GM21381 (cell line): ENCODE measurements around the gene CHCHD3.

Experiments
- ATAC-seq: cut with Tn5 transposase; IDR thresholded peaks from one replicate; pipeline ENCODE4 v1.9.1; 2021; ENCODE audit warnings: mild to moderate bottlenecking, moderate library complexity; ENCODE audit not compliant: unreplicated experiment

CHCHD3 gene

GRCh38 chr7:133047321-133047720 lies 34.6 kb downstream of the CHCHD3 start:
- ATAC-seq, result no peak

DNA sequence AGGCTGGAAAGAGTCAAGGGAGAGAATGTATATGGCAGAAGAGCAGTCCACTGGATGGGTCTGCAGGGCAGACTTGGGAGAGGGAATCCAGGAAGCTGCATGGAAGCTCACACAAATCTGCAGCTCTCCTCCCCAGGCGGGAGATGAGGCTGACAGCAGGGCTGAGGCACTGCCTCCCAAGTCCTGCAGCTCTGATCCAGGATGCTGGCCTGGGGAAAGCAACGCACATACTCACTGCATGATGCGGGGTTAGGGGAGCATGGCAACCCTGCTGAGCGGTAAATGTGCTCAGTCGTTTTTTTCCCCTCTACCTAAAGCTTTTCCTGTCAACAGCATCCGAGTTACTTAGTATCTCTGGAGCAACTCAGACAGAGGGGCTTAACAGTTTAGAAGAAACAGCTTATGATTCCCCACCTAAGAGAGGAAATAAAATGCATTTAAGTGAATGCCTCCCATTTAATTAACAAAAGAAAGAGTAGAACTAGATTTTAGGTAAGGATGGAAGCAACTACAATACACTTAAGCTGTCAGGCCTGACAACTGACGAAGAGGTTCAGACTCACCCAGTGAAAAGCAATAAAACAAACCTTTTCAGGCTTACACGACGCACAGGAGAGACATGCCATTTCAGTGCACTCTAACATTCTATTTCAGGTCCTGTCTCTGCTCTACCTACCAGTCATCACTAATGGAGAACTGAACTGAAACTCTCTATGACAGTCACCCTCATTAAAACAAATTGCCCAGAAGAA lies 37.0 kb downstream of the CHCHD3 start:
- no peak for ATAC-seq

GRCh38 chr7:133040674-133041073 lies 41.2 kb downstream of the CHCHD3 start:
- no peak for ATAC-seq

- ATAC-seq, result no peak
Measured at GRCh38 chr7:133040178-133040577, 41.7 kb downstream of the CHCHD3 start.

DNA sequence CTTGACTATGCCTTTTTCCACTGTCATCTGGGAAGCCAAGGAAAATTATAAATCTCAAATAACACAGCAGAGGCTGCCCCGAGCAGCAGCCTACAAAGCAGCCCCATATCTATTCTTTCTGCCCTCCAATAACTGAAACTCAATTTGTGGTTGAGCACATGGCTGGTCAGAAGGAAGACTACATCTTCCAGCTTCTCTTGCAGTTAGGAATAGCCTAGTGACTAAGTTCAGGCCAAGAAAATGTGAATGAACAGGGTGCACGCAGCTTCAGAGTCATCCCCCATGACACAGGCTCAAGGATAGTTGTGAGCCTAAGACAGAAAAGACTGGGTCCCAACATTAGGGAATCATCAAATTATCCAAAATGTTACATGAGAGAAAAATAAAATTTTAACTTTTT lies 42.3 kb downstream of the CHCHD3 start:
- ATAC-seq, result no peak

- no peak for ATAC-seq
Measured at GRCh38 chr7:133036289-133036688, 45.6 kb downstream of the CHCHD3 start.

DNA sequence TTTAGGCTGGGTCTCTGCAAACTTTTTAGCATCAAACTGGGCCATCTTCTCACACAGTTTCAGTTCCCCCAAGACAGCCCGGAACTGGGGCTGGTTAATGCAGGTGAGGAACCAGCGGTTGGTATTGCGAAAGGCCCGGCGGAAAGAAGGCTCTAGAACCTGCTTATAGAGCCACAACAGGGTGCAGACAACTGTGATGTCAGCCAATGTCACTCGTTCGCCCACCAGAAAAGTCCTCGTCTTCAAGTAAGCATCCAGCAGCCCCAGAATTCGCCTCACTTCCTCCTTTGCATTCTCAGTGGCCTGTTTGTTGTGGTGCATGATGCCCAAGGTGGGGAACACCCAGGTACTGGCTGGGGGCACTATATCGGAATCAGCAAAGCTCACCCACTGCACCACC lies 46.6 kb downstream of the CHCHD3 start:
- ATAC-seq, result peak; percentile 93

- no peak for ATAC-seq
Measured at GRCh38 chr7:133030346-133030745, 51.5 kb downstream of the CHCHD3 start.

DNA sequence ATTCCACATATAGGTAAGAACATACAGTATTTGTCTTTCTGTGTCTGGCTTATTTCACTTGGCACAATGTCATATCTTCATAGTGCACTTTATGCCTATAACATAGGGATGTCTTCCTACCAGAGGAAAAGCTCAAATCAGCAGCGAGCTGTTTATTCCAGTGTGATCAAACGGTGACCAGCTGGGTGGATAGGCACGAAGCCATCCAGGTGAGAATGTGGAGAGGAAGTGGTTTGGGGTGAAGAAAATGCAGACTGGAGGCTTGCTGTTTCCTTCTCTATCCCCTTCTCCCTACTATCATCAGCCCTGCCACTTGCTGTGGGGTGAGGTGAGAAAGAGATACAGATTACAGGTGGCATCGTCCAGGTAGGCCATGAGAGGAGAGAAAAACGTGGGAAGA lies 52.4 kb downstream of the CHCHD3 start:
- ATAC-seq, result no peak

DNA sequence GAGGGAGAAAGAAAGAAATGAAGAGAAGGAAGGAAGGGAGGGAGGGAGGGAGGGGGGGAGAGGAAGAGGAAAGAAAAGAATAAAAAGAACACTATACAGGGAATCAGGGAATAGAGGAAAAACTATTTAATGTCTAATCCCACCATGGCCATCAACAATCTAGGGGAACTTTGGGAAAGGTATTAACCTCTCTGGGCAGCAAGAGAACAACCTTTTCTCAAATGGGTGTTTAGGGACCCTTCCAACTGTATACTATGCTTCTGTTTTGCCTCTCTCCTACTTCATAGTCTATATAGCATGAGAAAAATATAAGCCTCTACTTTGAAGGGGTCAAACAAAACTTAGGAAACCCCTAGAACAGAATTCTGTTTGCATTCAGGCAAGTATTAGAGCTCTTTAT lies 54.5 kb downstream of the CHCHD3 start:
- no peak for ATAC-seq

DNA sequence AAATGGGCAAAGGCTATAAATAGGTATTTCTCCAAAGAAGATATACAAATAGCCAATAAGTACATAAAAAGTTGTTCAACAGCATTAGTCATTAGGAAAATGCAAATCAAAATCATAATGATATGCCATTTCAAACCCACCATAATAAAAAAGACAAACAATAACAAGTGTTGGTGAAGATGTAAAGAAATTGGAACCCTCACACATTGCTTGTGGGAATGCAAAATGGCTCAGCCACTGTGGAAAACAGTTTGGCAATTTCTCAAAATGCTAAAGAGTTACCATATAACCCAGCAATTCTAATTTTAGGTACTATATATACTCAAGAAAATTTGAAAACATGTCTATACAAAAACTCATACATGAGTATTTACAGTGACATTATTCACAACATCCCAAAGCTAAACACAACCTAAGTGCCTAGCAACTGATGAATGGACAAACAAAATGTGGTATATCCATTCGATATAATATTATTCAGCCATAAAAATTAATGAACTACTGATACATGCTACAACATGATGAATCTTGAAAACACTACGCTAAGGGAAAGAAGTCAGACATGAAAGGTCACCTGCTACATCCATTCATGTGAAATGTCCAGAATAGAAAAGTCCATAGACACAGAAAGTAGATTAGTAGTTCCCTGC lies 55.6 kb downstream of the CHCHD3 start:
- ATAC-seq, result no peak

DNA sequence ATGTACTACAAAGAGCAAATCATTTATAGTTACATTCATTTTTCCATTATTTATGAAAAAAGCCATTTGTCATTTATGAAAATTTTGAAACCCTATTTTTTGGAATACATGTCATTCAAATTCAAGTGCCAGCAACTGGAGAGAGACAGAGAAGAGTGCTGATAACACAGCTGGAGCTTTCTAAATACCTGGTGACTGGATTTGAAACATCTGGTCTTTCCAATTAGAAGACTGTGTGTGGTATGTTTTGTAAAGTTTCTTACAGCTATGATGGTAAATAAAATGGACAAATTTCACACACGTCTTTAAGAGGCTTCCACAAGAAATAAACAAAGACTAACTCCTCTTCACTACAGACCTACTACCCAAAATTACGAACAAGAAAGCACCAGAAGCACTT lies 56.8 kb downstream of the CHCHD3 start:
- no peak for ATAC-seq

GRCh38 chr7:133024596-133024995 lies 57.3 kb downstream of the CHCHD3 start:
- ATAC-seq, result no peak

- no peak for ATAC-seq
Measured at GRCh38 chr7:133023370-133024071, 58.4 kb downstream of the CHCHD3 start.

- no peak for ATAC-seq
Measured at GRCh38 chr7:133022661-133023060, 59.2 kb downstream of the CHCHD3 start.

DNA sequence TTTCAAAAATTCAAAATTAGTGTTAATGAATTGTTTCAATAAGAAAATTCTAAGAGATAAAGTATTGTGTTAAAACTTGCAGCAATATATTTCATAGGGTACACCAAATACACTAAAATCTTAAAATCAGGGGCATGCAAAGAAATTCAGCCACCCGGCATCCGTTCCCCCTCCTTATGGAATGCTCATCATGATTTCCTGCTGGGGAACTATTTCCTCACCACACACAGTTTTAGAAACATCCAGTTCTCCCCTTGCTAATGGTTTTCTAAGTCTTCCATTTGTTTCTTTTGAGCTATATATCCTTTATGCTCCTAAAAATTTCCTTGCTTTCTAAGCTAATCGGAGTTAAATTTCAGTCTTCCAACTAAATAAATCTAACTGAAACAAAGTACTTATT lies 60.7 kb downstream of the CHCHD3 start:
- no peak for ATAC-seq

DNA sequence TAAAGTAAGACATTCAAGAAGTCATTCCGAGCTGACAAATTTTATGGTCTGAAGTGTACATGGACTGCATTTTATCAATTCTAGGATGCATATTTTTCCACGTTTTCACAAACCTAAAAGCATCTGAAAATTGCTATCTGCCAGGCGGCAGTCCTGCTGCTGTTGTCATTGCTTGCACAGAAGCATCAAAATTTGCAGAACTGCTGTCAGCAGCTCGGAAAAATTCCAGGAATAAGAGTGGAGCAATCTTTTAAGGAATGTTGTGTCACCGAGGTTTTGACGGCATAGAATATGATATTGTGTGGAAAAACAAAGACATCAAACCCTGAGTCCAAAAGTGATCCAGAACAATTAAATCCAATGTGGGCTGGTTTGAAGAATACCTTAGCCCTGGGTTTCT lies 61.4 kb downstream of the CHCHD3 start:
- no peak for ATAC-seq

- ATAC-seq, result no peak
Measured at GRCh38 chr7:133019590-133019989, 62.3 kb downstream of the CHCHD3 start.

DNA sequence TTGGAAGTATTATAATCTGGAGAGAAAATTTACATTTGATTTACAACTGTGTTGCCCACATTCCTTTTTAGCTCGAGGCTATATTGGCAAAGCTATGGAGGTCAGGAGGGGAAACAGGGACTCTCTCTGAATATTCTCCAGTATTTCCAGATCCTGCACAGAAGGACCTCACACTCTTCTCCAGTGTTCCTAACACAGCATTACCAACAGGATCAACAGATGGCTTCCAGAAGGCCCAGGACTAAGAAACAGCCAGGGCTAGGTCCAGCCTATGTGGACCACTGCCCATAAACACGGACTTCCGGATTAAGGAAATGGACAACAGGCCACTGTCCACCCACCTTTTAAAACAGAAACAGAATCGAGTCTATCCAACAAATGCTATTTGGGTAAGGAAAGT lies 65.3 kb downstream of the CHCHD3 start:
- ATAC-seq, result no peak

DNA sequence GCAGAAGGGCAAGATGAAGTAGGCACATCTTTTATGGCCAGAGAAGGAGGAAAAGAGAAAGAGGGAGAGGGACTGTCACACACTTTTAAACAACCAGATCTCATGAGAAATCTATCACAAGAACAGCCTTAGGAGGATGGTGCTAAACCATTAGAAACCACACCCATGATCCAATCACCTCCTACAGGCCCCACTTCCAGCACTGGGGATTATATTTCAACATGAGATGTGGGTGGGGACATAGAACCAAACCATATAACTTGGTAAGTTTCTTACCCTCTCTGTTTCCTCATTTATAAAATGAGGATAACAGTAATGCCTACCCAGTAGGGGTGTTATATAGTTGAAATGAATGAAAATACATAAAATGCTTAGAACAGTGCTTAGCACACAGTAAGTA lies 66.0 kb downstream of the CHCHD3 start:
- ATAC-seq, result no peak

DNA sequence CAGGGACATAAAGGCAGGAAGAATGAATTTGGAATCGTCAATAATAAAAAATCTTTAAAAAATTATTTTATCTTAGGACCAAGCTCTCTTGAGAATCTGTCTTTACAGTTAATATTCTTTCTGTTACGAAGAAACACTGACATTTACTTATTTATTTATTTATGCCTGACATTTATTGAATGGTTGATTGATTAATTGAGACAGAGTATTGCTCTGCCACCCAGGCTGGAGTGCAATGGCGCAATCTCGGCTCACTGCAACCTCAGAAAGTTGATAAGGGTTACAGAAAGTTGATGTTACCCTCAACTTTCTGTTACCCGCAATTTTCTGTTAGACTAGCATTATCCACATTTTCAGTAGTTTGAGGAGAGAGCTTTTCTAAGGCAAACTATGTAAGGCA lies 70.1 kb downstream of the CHCHD3 start:
- no peak for ATAC-seq
